ENCODE measurements around the gene GGCT.

GGCT gene

DNA sequence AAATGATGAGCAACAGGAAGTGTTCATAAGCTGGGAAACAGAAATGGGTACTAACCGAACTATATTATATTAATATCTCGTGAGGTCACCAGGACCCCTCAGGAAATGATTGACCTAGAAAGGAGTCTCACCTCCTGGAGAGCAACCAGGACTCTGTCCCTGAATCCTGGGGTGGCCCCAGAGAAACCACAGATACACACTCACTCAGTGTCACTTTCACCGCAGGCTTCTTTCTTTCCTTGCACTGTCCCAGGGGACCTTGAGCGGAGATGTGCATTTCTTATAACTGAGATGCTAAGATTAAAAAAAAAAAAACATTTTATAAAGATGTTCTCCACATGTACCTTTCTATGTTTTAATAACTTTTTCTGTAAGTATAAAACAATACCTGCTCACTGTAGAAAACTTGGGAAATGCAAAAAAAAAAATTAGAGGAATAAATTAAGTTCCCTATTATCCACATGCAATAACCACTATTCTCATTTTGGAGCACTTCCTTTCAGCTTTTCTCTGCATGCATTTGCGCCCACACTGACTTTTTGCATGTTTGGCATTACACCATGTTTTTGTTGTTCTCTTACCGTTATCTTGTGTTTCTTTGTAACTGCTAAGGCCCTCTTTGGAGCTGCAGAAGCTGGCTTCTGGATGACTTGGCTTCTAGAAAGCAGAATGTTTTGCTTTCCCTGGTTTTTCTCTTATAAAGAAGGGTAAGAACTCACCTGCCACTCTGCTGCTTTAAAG is 41.1 kb downstream of the GGCT start:
- no peak for DNase-seq (ENCODE audit: low read depth)

DNA sequence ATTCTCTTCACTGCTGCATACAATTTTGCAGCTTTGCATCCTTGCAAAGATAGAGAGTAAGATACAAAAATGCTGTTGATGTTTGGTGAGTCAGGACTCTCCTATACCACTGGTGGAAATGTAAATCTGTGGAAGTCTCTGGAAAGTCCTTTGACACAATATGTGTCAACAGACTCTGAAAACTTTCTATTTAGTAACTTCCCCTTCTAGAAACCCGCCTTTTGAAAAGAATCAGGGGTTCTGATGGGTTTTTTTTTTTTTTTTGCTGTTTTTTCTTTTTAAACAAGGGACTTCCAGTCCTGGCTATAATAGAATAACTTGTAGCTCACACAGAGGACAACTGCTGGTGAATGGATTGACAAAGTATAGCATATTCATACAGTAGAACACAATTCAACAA is 42.5 kb downstream of the GGCT start:
- no peak for DNase-seq (ENCODE audit: low read depth)

- DNase-seq (ENCODE audit: low read depth), result no peak
These were observed 44.4 kb downstream of the GGCT start for GRCh38 chr7:30460246-30460633.

DNA sequence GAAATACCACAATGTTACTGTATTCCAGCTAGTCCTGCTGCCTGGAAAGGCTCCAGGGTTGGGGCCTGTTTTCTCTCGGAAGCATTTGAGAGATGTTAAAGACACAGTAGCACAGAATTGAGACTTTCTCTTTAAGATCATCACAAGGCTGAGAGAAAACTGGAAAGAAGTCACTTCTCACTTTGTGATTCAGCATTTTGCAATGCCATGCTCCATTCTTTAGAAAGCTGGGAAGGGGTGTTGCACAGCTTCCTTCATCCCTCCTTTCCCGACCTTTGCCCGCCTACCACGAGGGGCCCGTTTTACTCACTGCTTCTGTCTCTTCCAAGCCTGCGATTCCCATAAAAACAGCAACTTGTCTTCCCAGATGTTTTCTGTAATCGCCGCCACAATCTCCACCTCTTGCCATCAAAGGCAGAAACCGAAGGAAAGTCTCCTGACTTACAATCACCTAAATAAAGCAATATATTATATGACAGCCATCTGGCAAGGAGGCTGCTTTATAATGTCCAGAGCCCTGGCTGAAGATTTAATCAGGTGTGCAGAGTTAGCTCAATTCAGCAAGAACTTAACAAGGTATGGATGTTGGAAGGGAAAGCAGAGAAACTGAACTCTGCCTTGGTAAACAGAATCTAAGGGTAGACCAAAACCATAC is 44.9 kb downstream of the GGCT start:
- peak; percentile 97 for DNase-seq (ENCODE audit: low read depth)

DNA sequence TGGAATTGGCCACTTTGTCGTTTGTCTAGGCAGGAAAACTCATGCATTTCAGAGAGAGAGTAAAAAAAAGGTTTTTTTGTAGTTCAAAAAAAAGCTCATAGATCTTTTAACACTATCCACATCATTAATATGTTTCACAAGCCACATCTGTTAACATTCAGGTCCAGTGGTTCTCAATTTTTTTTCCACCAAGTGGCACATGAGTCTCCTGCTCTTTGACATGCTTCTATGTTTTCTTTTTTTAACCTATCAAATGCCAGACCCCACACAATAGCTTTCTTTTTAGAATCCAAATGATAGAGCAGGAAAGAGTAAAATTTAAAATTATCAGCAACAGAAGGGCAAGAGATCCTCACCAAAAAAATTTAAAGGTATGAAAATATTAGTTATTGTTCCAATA is 46.3 kb downstream of the GGCT start:
- no peak for DNase-seq (ENCODE audit: low read depth)

DNA sequence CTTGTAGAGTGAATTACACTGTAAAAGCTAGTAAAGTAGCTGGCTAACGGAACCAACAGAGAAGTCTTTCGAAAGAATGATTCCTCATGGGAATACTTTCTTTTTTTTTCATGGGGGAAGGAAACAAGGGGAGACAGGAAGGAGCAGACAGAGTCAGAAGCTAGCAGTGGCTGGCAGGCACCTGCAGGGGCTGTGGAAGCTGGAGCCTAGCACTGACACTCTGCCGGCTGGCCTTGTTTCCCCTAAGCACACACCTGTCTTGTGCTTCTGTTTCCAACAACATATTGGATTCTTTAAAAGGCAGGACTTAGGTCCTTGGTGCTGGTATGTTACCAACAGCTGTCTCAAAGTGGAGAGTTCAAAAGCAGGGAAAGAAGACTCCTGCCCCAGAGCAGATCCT is 50.7 kb downstream of the GGCT start:
- no peak for DNase-seq (ENCODE audit: low read depth)

- DNase-seq (ENCODE audit: low read depth), result no peak
These were observed 51.6 kb downstream of the GGCT start for GRCh38 chr7:30453016-30453415.

GRCh38 chr7:30452280-30452930 is 52.2 kb downstream of the GGCT start:
- DNase-seq (ENCODE audit: low read depth), result no peak

DNA sequence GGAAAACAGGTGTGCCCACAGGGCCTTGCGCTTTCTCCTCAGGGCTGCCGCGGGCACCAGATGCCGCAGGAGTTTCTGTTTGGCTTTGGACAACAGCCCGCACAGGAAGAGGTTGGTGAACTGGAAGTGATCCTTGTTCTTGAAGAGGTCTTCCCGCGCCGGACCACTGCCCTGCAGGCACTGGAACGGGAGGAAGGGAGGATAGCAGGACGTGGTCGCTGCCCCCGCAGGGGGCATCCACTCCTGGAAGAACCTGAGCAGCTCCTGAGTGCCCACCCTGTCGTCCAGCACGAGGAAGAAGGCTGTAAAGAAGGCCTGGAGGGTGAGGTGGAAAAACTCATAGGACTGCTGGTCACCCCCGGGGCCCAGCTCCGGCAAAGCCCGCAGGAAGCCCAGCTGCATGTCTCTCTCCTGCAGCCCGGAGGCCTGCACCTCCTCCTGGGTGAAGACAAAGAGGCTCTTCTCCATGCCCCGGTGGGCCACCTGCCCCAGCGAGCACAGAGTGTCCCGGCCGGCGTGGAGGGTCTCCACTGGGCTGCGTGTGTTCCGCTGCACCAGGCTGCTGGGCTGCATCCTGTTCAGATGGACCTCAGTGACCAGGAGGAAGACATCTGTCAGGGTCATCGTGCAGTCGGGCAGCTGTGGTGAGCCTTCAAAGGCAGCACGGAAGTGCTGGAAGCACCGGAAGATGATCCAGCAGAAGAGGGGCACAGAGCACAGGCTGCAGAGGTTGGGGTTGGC is 52.9 kb downstream of the GGCT start:
- no peak for DNase-seq (ENCODE audit: low read depth)

DNA sequence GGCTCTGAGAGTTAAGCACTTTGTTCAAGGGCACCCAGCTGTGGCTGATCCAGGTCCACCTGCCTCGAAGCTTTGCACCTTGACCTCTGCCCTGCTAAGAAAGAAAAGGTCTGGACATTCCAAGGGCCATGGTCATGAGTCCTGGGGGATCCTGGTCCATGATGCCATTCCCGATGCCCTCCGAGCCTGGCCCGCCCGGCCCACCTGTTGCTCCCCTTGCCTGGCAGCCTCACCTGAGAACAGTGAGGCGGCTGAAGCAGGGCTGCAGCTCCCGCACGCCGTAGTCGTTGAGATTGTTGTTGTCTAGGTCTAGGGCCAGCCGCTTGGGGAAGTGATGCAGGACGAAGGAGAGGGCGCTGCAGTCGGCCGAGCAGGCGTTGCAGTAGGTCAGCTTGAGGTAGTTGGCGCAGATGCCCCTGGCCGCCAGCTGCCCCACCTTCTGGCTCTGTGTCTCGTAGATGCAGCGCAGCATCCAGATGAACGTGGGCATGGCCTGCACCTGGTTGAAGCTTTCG is 53.6 kb downstream of the GGCT start:
- no peak for DNase-seq (ENCODE audit: low read depth)

DNA sequence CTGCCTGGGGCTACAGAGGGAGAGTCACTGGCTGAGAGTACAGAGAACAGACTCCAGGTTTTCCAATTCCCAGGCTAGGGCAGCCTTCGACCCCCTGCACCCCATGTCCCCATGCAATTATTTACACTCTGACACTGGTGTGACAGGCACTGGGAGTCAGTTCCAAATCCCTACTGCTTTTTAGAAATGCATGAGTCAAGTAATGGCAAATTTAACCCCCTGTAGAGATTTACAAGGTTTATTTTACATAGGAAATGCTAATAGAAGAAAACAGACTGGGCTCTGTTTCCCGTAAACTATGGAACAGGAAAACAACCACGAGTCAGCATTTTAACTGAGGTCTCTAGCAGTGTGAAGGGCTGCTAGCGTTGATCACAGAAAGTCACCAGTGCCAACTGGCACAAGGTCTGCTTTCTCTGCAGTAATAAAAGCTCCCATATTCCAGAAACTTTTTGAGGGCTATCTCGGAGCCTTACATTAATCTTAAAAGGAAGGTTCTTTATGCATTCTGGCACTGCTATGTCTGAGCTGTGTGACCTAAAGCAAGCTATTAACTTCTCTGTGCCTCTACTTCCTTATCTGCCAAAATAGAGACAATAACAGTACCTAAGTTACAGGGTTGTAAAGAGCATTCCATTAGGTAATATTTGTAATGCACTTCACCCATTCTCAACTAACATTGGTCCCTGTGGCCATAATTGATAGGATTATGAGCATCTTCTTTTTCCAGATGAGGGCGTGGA is 54.2 kb downstream of the GGCT start:
- DNase-seq (ENCODE audit: low read depth), result no peak

DNA sequence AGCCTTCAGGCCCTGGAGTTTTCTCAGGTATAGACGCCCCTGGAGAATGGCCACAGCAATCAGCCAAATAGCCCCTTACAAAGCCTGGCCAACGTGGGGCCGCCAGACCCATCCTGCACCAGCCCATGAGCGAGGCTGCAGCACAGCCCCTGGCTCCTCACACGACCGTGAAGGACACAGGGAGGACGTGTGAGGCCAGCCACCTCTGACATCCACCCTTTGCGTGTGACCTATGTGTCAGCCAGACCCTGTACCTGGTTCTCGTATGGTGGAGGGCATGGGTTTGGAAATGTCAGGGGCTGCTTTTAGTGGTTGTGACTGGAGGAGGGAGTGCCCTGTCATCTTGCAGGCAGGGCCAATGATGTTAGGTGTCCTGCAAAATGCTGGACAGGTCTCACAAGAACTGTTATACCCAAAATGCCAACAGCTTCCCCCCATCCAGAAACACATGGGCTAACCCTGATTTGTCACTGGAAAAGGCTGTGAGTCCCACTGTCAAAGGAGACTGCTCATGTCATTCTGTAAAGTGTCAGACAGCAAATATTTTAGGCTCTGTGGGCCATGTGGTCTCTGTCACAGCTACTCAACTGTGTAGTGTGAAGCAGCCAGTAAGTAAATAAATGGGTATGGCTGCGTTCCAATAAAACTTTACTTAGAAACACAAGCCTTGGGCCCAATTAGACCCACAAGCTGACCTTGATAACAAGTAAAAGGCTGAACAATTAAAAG is 56.0 kb downstream of the GGCT start:
- no peak for DNase-seq (ENCODE audit: low read depth)

DNA sequence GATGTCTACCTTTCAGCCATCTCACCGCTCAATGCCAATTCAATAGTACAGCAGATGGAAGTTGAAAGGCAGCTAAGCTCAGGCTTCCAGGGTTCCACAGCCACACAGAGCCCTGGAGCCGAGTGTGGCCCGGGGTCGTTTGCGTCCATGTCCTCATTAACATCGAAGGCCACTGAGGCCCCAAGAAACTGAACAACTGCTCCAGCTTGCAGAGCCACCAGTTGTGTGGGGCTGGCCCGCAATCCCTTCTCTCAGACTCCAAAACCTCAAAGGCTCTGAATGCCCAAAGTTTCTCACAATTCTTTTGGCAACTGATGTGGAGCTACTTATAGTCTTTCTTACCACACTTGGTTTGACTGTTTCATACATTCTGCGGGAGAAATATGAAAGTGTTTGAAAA is 57.2 kb downstream of the GGCT start:
- no peak for DNase-seq (ENCODE audit: low read depth)
